OCI-M2 (cell line): Measurements from ENCODE around the gene RCN1.
"Not testable (repeated sequence)": the region's sequence is repeated elsewhere in the genome, so short reads cannot be mapped to it uniquely, and the experiment has no call there.

Source experiments
- DNase-seq: peaks from one replicate; lab custom pipeline; 2025; ENCODE audit not compliant: unreplicated experiment; lab: John Stamatoyannopoulos, UW

Gene RCN1

DNA sequence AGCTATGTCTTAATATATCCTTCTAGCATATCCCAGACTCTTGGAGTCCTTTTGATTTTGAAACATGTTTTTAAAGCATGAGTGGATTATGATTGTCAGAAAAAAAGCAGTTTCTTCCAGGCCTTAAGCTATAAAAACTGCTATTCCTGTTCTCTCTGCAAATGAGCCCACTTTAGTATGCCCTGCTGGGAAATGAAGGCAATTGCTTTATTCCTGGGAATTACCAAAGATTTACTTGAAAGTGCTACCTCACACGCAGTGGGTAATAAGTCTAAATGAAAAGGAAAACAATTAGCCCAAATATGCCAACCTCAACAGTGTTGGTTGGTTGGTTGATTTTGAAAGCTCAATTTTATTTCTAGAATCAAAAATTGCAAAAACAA lies 17.2 kb upstream of the RCN1 start:
- DNase-seq, result no peak

DNA sequence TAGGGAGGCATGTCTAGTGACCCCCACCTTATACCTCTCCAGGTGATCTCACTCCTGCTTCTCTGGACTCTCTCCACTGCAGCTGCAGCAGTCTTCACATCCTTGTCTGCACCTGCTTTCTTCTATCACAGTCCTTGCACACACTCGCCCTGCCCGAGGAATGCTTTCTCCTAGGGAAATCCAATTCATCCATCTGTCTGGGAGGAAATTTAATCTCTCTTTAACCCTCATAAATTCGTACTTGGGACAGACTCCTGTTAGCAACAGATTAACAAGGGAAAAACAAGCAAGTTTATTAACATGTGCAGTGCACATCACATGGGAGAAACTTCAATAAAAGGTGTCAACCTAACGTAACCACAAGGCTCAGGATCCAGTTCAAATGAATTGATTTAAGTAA lies 11.3 kb upstream of the RCN1 start:
- DNase-seq, result no peak

DNA sequence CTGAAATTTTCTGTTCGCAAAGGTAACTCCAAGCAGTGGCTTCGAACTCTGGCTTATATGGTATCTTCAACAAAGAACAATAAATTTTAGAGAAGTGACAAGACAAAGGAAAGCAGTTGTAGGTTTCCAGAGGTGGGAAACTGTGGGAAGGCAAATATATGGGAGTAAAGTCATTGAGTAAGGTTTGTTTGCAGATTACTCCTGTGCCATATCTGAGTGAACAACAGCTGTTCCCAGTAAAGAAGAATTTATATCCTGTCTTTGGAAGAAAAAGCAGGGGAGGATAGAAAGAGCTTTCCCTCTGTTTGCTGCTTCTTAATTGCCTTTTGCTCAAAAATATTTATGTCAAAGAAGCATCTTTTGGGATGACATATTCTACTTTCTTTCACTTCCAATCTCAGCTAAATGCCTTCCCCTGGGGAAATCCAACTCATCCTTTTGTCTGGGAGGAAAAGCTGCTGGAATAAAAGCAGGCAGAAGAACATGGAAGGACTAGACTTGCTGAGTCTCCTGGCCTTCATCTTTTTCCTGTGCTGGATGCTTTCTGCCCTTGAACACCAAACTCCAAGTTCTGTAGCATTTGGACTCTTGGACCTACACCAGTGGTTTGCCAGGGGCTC lies 10.4 kb upstream of the RCN1 start:
- DNase-seq, result no peak

DNA sequence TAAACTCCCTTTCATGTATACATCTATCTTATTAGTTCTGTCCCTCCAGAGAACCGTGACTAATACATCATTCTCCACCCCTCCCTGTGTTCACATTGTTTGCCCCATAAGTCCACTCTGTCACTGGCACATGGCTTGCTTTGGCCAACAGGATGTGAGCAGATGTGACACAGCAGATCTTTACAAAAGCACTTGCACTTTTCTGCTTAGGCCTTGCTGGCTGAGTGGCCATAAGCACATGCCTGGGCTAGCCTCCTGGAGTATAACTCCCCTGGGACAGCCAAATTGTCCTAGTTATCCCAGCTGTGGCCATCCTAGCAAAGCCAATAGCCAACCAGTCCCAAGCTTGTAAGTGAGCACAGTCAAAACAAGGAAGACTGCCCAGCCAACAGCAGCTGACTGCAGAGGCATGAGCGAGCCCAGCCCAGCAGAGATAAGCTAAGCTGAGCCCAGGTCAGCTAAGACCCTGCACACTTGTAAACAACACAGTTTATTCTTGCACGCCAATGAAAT lies 9.7 kb upstream of the RCN1 start:
- DNase-seq, result no peak

DNA sequence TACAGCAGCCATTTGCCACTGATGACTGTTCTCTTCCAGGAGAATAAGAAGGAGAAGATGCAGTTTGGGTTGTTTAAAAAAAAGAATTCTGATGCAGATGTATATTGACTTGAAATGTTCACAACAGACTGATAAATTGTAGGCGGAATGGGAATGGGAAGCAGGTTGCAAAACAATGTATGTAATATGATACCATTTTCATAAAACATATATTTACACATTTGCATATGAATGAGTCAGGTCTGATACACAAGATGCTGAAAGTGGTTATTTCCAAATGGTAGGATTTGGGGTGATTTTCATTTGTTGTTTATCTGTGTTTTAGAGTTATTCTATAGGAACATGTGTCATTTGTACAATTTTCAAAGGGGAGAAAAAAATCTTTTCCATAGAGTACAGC lies 9.0 kb upstream of the RCN1 start:
- DNase-seq, result no peak

DNA sequence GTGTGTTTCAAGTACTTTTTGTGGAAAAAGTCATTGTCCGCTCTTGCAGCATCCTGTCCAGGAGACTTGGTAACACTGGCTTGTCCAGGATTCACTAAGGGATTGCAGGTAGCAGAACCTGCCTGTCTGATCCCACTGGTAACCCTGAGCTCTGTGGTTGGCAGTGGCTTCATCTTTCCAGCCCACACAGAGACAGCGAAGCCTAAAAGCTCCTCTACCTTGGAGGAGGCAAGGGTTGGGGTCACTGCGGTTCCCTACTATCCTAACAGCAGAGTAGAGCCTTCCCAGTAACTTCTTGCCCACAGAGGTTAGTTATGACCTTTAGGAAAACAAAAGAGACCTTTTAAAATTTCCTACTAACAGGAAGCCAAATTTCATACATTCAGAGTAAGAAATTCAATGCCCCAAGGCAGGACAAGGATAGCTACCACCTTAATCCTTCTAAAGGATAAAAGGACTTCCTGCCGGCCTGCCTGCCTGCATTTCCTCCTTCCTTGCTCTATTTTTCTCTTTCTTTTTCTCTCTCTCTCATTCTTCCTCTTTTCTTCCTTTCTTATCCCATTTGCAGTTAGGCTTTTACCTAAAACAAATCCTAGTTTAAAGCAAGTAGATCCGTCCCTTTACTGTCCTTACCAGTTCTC lies 8.4 kb upstream of the RCN1 start:
- no peak for DNase-seq

DNA sequence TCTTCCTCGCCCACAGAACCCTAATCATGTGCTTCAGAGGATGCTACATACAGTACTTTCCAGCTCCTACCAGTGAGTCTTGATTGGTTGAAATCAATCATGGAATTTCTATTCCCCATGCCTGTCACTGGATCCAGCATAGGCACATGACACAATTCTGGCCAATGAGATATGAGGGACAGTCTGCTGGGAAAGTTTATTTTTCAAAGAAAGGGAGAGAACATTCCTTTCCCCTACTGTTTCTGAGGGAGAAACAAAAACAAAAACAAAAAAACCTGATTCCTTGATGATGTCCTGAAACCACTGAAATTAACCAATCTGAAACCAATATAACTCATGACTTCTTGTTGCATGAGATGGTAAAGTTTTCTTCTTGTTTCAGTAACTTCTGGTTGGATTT lies 3.3 kb upstream of the RCN1 start:
- DNase-seq, result no peak

DNA sequence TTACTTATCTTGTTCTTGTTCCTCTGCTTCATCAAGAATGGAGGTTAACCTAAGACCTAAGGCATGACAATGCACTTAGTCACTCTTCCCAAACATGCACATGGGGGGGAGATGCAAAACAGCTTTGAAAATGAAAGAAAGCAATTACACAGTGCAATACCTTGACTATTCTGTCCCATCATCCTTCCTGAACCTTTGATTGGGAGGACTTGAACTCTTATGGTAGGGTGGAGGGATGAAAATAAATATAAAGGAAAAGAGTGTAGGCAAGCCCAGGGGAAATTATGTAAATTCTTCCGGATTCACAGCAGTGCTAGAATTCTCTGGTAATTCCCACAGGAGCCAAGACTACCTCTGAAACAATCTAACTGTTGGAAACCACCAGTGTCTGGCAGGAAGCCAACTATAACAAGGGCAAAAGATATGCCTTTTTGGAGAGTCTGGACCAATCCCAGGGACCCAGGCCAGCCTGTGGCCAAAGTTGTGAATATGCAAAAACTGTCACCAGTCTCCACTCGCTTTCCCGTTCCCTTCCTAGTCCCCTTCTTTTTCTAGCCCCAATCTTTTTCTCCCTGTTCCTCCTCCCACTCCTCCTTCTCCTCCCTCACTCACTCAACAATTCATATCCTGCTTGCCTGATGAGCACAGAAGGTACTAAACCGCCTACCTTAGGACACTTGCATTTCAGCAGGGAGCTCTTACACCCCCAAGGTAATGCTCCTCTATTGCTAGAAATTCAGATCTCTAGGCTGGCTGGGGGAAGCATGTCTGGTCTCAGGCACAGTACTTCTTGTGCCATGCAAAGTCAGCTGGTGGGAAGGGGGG lies 2.5 kb upstream of the RCN1 start:
- no peak for DNase-seq

DNA sequence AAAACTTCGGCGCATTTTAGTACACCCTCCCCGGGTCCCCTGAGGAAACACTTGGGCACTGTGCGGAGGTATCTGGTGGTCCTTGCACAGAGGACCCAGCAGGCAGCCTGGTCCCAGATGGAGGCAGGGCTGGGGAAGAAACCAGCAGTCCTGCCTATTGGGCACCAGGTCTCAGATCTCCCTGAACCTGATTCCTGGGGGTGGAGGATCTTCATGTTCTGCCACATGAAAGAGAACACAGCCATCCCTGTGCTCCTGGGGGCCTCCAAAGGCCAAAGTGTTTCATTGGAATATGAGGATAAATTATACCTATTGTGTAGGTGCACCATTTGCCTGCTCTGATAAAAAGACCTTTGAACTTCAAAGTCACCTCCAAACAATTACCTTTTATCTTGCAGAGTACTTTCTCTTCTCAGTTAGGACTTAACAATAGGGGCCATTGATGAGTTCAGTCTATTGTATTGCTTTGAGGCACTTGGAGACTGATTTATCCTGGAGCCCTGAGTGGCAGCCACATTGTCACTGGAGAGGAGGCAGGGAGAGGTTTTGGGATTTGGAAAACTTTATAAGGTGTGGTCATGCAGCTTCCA lies 1.8 kb downstream of the RCN1 start:
- no peak for DNase-seq

DNA sequence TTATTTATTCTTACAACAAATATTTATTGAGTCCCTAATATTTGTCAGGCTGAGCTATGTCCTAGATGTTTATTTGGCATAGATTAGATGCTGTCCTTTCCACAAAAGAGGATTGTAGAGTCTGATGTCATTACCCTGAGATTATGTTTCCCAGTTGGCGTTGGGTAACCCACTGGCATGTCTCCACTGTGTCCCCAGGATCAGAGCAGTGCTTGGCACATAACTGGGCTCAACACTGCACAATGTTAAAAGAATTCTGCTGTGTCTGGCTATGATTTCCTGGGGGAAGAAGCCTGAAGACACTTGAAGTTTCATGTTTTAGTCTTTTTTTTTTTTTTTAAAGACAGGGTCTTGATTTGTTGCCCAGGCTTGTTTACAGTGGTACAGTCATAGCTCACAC lies 4.0 kb downstream of the RCN1 start:
- no peak for DNase-seq

DNA sequence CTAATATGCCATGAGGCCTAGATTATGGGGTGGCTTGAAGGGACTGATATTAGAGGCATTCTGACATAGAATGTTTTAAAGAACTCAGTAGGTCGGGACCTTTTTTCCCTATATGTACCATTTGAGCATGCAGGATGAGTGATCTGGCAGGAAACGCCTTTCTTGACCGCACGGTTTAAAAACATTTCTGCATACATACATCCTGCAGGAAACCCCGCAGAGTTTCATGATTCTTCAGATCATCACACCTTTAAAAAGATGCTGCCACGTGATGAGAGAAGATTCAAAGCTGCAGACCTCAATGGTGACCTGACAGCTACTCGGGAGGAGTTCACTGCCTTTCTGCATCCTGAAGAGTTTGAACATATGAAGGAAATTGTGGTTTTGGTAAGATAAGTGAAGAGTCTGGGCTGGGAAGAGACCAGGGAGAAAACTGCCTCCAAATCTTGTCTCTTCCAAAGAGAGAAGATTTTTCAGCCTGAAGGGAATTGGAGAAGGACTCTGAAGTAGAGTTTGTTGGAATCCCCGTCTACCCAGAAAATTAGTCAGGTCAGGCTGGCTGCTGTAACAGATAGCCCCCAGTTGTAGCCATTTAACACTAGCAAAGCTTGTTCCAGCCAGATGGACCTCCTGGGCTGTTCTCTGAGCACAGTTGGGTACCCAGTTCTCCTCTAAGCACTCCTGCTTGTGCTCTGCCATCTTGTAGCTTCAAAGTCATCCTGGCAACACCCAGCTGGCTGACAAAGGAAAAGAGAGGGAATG lies 7.4 kb downstream of the RCN1 start:
- DNase-seq, result no peak

DNA sequence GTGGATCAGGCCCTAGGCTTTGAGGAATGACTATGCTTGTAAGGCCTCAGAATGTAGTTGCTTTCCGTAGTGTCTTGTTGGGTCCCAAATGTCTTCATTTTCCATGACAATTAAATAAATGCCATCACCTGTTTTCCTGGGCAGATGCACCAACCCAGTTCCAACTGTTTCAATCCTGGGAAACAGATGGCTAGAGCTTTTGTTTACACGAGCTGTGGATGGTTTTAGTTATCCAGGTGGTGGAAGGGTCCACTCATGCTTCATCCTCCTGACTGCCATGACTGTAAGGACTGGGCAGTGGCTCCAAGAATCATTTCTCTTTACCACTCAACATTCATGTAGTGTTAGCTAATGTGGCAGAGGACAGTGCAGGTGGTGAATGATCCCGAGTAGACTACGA lies 8.6 kb downstream of the RCN1 start:
- DNase-seq, result no peak

DNA sequence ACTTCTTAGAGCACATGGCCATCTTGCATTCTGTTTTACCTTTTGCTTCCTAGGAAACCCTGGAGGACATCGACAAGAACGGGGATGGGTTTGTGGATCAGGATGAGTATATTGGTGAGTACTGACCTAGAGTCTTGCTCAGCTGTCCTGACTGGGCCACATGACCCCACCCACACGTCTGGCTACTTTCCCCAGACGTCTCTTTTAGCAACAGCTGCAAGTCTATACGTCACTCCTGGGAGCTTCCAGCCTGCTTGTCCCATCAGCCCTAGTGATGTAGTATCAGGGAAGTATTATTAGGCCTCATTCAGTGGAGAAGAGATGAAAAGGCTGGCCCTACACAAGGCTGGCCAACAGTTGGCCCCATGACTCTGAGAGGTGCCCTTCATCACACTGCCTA lies 9.6 kb downstream of the RCN1 start:
- no peak for DNase-seq

DNA sequence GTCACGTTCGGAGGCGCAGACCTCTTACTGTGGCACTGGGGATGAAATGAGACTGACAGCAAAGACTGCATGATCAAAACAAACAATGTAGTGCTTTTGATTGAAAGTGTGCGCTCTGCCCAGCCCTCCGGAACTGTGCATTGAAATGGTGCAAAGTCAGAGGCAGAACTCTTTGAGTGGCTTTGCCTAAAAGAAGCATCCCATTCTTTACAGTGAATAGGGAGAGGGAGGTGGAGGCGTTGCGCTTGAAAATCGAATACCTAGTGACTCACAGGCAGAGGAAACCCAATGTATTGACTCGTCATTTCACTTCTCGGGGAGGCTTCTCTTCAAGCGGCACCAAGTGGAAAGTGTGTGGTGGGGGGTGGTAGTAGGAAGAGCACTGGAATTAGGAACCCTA lies 10.9 kb downstream of the RCN1 start:
- no peak for DNase-seq

DNA sequence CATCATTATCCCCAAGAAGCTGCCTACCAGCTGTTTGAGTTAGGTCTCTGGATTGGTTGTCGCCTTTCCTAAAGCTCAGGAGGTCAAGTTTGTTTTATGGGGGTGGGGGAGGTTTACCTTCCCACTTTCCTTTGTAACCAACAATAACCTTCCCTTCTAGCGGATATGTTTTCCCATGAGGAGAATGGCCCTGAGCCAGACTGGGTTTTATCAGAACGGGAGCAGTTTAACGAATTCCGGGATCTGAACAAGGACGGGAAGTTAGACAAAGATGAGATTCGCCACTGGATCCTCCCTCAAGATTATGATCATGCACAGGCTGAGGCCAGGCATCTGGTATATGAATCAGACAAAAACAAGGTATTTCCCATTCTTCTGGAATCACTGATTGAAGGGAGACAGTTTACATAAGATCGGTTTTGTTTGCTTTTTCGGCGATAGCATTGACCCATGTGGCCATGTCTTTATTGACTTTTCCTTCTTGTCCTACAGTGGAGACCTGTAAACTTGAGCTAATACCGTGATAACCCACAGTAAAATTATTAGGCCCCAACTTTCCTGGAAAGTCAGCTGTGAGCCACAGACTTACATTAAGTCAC lies 12.3 kb downstream of the RCN1 start:
- DNase-seq, result not testable (repeated sequence)

DNA sequence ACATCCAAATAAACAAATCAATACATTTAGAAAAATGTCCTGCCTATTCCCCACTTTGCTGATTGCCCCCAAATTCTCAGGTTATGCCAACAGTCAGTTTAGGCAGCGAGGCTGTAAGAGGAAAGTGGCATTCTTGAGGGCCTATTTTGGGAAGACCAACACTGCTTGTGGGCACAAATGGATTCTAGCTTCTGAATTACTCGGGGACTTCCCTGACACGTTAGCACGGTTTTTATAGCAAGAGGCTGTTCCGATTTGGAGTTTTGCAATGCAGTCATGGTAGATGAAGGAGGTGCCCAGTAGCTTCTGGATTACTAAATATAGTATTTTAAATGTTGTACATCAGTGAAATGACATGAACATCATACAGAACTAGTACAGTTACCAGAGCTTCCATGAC lies 13.1 kb downstream of the RCN1 start:
- no peak for DNase-seq

DNA sequence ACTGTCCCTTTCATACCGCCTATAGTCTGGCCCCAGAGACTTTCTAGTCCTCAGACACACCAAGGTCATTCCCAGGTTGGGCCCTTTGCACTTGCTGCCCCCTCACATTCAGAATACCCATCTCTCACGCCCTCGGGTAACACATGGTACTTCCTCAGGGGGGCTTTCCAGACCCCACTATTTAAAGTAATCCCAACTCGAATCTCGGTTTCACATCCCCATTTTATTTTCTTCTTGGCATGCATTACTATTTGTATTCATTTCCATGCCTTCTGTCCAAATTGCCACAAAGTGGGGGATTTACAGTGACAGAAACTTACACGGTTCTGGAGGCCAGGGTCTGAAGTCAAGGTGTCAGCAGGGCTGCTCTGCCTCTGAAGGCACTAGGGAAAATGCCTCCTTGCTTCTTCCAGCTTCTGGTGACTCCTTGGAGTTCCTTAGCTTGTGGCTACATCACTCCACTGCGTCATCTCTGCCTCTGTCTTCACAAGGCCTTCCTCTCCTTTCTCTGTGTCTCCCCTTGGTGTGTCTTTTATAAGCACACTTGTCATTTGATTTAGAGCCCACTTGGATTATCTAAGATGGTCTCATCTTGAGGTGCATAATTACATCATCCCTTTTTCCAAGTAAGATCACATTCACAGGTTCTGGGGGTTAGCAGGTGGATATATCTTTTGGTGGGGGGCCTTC lies 15.1 kb downstream of the RCN1 start:
- no peak for DNase-seq

DNA sequence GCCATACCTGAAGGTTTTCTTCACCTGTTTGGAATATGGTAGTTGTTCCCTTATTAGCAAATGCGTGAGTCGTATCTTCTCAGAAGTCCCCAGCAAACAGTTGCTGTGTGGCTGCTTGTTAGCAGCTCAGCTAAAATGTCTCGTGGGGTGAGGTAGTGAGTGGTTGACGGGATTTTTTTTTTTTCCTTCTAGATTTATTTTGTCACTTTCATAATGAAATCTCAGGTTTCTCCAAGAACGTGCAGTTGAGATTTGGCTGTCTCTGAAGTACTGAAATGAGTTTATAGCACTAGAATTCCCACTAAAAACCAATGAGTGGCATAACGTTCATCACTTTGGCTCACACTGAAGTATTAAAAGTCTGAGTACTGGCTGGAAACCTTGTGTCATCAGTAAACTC lies 16.8 kb downstream of the RCN1 start:
- DNase-seq, result no peak

DNA sequence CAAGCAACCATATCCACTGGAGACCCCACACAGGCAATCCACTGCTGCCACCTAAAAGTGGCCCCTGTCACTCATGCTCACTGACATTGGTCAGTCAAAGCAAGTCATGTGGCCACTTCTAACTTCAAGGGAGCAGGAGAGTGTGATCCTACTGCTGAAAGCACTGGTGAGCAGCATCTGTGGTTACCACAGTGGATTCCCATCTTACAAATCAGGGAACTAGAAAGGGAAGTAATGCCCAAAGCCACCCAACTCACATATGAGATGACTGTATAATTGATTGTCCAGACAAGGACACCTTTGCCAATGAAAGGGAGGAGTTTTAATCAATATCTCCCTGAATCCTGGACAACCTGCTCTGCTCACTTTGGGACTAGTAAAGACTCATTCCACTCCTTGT lies 17.7 kb downstream of the RCN1 start:
- DNase-seq, result no peak

DNA sequence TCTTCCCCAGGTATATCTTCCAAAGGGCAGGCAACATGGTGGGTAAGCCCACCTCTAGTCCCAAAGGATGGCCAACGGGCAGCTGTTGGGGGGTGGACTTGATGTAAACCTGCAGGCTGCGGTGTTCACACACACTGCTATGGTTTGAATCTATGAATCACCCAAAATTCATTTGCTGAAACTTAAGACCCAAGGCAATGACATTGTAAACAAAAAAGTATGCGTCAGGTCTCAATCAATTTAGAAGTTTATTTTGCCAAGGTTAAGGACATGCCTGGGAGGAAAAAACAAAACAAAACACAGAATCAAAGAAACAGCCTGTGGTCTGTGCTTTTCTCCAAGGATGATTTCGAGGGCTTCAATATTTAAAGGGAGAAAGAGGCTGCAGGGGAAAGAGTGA lies 18.3 kb downstream of the RCN1 start:
- DNase-seq, result no peak
